Uterus (tissue), 2 donors: ENCODE data around the gene NUMB.

Source experiments
- CTCF ChIP-seq, 4 experiments: fragments of 200-600 bp in 2 of 4; fragments of 450-650 bp in 2 of 4; sonication (generic) in 2 of 4; IDR thresholded peaks; one replicate each; pipeline ENCODE4 v1.5.1; 2016 to 2019; ENCODE audit warnings: antibody characterized with exemption in 4 of 4, mild to moderate bottlenecking in 2 of 4, moderate library complexity in 1 of 4
- POLR2A ChIP-seq, 2 donors: fragments of 450-650 bp; IDR thresholded peaks; one replicate each; pipeline ENCODE4 v1.6.1; 2016; ENCODE audit warnings: antibody characterized with exemption in 2 of 2, mild to moderate bottlenecking in 1 of 2, moderate library complexity in 1 of 2

GRCh38 chr14:73266317-73266716 is 192.0 kb downstream of the NUMB start:
- TF ChIP-seq CTCF (IDR thresholded peaks at IDR 0.05) = no peak
- no peak for TF ChIP-seq POLR2A (IDR thresholded peaks at IDR 0.05)
